Mucosa of stomach (tissue), 1 donor: ENCODE measurements around the gene CRAT.

Source experiments
- H3K27me3 ChIP-seq: one replicate; pipeline ENCODE4 v1.7.0; 2013; ENCODE audit warnings: mild to moderate bottlenecking, low read length; ENCODE audit not compliant: control insufficient read depth, insufficient read depth
- H3K36me3 ChIP-seq: one replicate; pipeline ENCODE4 v1.7.0; 2013; ENCODE audit warnings: low read length; ENCODE audit not compliant: control insufficient read depth, insufficient read depth
- H3K4me1 ChIP-seq: one replicate; pipeline ENCODE4 v1.7.0; 2013; ENCODE audit warnings: mild to moderate bottlenecking, low read length; ENCODE audit not compliant: control insufficient read depth, insufficient read depth
- H3K4me3 ChIP-seq: one replicate; pipeline ENCODE4 v1.7.0; 2013; ENCODE audit warnings: low read length
- H3K9ac ChIP-seq: one replicate; pipeline ENCODE4 v1.7.0; 2013; ENCODE audit warnings: mild to moderate bottlenecking, low read length, moderate library complexity
- H3K9me3 ChIP-seq: one replicate; pipeline ENCODE4 v1.7.0; 2013; ENCODE audit warnings: mild to moderate bottlenecking, low read length, moderate library complexity; ENCODE audit not compliant: control insufficient read depth
- donor health status: Pancreatic carcinoma.

The CRAT gene

DNA sequence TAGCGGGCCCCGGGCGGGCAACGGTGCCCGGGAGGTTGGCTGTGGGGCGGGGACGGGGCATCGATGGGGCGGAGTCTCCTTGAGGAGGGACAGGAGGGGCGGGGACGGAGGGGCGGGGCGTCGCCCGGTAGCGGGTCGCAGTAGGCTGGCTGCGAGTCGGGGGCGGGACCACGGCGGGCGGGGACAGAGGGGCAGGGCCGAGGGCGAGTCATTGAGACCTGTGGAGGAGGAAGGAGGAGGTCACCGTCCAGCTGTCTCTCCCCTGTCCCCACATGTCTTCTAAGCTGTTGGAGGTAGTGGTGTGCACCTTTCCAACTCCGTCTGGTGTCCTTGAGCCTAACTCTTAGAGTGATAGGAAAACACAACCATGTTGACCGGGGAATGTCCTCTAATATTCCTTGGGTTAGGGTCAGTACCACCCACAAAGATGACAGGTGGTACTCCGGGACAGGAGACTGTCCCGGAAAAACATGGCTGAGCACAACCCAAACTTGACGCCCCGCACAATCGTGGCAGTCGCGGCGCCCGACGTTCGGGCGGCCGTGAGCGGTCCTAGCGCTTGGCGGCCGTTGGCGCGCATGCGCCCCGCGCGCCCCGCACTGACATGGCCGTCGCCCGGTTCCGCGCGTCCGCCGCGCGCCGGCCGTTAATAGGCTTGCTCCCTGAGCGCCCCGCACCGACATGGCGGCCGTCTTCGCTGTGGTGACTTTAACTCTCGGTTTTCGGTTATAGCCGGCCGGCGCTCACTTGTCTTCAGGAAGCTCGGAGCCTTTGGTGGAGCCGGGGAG is at the start of gene CRAT, which contains the start of gene PTPA:
TSS of gene CRAT (minus strand) at position 54 of the 788 bp plus-strand sequence. CDS start 284 bp downstream, outside the sequence.
TSS of gene PTPA (plus strand) at position 676 of the 788 bp plus-strand sequence. CDS start 186 bp downstream, outside the sequence.
- peak within 1 kb of the TSS; percentile 41 for H3K4me3 ChIP-seq

GRCh38 chr9:129156163-129156562 is 45.6 kb upstream of the CRAT start:
- Histone ChIP-seq H3K9ac (no peak overlapping the region), H3K4me1 (no peaks in the 10 kb centered on the region), H3K9me3 (no peaks in the 10 kb centered on the region), H3K4me3 (no peak overlapping the region), H3K27me3 (no peaks in the 10 kb centered on the region), H3K36me3 (peaks cover 4% of the 10 kb centered on the region)

More for the DNA sequence above, at the start of gene CRAT, which contains the start of gene PTPA:
- Histone ChIP-seq H3K9me3 (no peaks in the 10 kb centered on the region), H3K4me1 (peaks cover 35% of the 10 kb centered on the region), H3K9ac (peak within 1 kb of the TSS; percentile 91), H3K27me3 (no peaks in the 10 kb centered on the region), H3K36me3 (no peaks in the 10 kb centered on the region)

DNA sequence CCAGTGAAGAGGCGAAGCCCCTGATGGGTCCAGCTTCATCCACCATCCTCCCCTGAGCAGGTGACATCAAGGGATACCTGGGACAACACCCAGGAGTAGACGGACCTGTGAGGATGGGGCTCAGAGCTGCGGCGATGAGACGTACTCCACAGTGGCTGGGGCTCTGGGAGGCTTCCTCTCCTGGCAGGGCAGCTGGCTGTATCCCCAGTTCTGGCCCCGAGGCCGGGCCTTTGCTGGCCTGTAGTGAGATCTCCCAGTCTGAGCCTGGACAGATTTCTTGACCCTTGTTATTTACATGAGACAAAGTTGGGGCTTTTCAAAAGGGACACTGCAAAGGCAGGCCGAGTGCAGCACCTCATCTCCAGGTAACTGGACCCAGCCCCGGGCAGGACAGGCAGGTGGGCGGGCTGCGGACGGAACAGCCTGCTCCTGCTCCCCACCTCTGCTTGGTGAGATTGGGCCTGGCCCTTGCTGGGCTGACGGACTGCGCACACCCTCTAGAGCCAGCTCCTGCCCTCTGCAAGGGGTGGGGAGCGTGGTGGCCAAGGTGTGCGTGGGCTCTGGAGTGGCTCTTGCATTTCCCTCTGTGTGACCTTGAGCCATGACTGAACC is 44.4 kb upstream of the CRAT start:
- H3K4me3 ChIP-seq: no peak overlapping the region
- H3K4me1 ChIP-seq: no peaks in the 10 kb centered on the region
- peaks cover 4% of the 10 kb centered on the region for H3K36me3 ChIP-seq

GRCh38 chr9:129151469-129151868 is 40.9 kb upstream of the CRAT start:
- no peaks in the 10 kb centered on the region for H3K9me3 ChIP-seq

More for the DNA sequence above, 44.4 kb upstream of the CRAT start:
- Histone ChIP-seq H3K27me3 (no peaks in the 10 kb centered on the region), H3K9me3 (no peaks in the 10 kb centered on the region), H3K9ac (no peak overlapping the region)

DNA sequence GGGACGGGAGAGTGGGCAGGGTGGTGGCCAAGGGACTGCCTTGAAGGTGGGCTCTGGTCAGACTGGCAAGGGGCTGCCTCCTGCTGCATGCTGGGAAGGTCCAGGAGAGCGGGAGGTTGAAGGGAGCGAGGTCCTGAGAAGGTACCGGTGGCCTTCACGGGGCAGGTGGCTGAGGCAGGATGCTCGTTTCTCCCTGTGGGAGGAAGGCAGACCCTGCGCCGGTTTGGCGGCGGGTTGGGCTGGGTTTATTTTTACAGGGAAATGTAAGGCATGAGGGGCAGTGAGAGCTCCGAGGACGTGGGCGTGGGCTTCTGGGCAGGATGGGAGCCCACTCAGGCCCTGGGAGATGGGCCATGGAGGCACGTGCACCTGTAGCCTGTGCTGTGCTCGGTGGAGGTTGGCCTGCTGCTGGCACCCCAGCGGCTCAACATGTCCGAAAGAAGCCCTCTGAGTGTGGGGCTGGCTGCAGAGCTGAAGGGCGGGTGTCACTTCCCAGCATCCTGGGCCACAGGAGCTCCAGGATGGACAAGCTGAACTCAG is 40.1 kb upstream of the CRAT start:
- no peaks in the 10 kb centered on the region for H3K9me3 ChIP-seq
- peaks cover 16% of the 10 kb centered on the region for H3K36me3 ChIP-seq
- H3K9ac ChIP-seq: no peak overlapping the region
- no peak overlapping the region for H3K4me3 ChIP-seq
- H3K27me3 ChIP-seq: no peaks in the 10 kb centered on the region
- H3K4me1 ChIP-seq: peaks cover 19% of the 10 kb centered on the region

More at GRCh38 chr9:129151469-129151868, 40.9 kb upstream of the CRAT start:
- Histone ChIP-seq H3K9ac (no peak overlapping the region), H3K4me1 (peaks cover 11% of the 10 kb centered on the region), H3K4me3 (no peak overlapping the region), H3K36me3 (peaks cover 16% of the 10 kb centered on the region), H3K27me3 (no peaks in the 10 kb centered on the region)

DNA sequence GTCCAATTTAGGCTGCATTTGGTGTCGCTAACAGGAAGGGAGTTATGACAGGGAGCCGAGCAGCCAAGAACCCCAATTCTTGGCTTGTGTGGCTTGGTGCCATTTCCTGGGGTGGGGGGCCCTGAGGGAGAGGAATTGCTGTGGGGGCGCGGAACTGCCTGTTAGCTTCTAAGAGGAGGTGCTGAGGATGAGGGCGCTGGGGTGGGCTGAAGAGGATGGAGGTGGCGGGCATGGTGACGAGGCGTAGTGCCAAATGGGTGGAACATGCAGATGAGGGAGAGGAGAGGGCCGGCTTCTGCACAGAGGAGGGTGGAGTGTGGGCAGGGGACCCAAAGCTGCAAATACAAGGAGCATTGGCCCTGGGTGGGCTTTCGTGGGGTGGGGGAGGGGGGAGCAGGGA is 39.5 kb upstream of the CRAT start:
- no peak overlapping the region for H3K9ac ChIP-seq
- no peaks in the 10 kb centered on the region for H3K27me3 ChIP-seq
- H3K4me1 ChIP-seq: peaks cover 25% of the 10 kb centered on the region
- peaks cover 16% of the 10 kb centered on the region for H3K36me3 ChIP-seq
- no peak overlapping the region for H3K4me3 ChIP-seq
- no peaks in the 10 kb centered on the region for H3K9me3 ChIP-seq

DNA sequence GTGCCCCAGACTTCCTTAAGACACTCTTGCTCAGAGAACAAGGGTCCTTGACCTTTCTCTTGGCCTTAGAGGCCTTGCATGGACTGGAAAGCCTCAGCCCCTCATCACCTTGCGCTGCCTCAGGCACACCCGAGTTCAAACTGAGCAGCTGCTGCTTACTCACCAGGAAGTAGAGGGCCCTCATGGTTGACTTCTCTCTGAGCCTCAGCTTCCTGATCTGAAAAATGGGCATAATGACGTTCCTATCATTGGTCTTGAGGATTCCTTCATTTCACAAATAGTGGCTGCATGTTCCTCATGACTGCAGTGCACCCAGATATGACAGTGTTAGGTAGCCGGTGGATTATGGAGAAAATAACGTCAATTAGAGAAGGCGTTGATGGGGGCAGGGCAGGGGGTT is 38.8 kb upstream of the CRAT start:
- Histone ChIP-seq H3K27me3 (no peaks in the 10 kb centered on the region), H3K4me1 (peaks cover 25% of the 10 kb centered on the region), H3K9me3 (no peaks in the 10 kb centered on the region), H3K9ac (no peak overlapping the region), H3K4me3 (no peak overlapping the region), H3K36me3 (peaks cover 13% of the 10 kb centered on the region)

DNA sequence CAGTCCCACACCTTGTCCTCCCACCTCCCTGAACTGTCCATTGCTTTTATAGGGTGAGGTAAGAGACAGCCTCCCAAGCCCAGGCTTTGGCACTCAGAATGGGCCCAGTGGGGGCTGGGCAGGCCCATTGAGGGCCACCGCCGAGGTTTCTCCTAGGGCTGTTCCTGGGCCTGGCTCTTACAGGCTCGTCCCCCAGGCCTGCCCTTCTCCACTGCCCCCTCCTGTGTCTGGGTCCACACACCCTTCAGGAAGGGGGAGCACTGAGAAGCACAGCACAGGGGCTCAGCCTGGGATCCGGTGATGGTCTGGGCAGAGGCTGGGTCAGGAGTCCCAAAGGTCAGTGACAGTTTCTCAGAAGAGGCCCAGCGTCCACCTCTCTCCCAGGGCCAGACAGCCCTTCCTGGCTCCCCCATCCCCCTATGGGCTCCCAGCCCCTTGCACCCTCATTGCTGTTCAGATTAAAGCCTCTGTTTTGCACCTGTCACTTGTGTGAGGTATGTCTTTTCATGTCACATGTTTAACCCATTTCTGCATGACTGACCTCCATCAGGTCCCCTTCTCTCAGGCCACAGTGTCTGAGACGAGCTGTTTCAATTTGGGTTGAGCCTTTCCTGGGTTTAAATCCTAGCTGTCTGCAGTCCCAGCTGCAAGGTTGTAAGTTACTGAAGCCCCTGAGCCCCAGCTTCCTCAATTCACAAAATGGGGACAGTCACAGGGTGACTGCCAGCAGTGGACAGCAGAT is 38.0 kb upstream of the CRAT start:
- Histone ChIP-seq H3K4me1 (peaks cover 31% of the 10 kb centered on the region), H3K36me3 (peaks cover 16% of the 10 kb centered on the region), H3K9me3 (no peaks in the 10 kb centered on the region), H3K27me3 (no peaks in the 10 kb centered on the region), H3K9ac (no peak overlapping the region), H3K4me3 (no peak overlapping the region)

- Histone ChIP-seq H3K4me3 (no peak overlapping the region), H3K27me3 (no peaks in the 10 kb centered on the region), H3K36me3 (peaks cover 31% of the 10 kb centered on the region), H3K4me1 (peaks cover 51% of the 10 kb centered on the region), H3K9ac (peak overlapping the region; percentile 18), H3K9me3 (no peaks in the 10 kb centered on the region)
Measured at GRCh38 chr9:129146441-129146941, 35.9 kb upstream of the CRAT start.

GRCh38 chr9:129145841-129146292 is 35.3 kb upstream of the CRAT start:
- H3K4me1 ChIP-seq: peaks cover 57% of the 10 kb centered on the region
- no peak overlapping the region for H3K4me3 ChIP-seq
- no peaks in the 10 kb centered on the region for H3K27me3 ChIP-seq
- H3K36me3 ChIP-seq: peaks cover 31% of the 10 kb centered on the region
- no peaks in the 10 kb centered on the region for H3K9me3 ChIP-seq
- peak overlapping the region; percentile 39 for H3K9ac ChIP-seq

DNA sequence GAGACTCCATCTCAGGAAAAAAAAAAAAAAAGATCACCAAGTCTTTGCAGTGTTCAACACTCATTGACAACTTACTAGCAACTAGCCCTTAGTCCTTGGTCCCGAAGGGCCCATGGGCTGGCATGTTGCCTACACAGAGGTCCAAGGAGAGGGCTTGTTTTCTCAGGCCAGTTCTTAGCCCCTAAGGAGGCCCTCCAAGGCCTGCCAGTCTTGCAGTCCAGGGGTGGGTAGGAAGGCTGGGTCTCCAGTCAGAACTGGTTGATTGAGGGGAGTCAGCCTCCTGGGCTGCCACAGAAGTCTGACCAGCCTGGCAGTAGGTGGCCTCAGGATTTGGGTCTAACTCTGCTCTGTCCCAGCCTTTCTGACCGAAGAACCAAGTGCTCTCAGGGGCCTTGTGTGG is 34.7 kb upstream of the CRAT start:
- Histone ChIP-seq H3K36me3 (peaks cover 31% of the 10 kb centered on the region), H3K4me1 (peaks cover 61% of the 10 kb centered on the region), H3K9ac (peak overlapping the region; percentile 39), H3K27me3 (no peaks in the 10 kb centered on the region), H3K9me3 (no peaks in the 10 kb centered on the region), H3K4me3 (no peak overlapping the region)
